NCI-H82 treated with DMSO at 0.1 percent for 48 hours (cell line): ENCODE results near the gene NEUROD2.

Experiments
- DNase-seq: peaks from one replicate; lab custom pipeline; 2025; ENCODE audit not compliant: unreplicated experiment; lab: John Stamatoyannopoulos, UW

NEUROD2 gene

DNA sequence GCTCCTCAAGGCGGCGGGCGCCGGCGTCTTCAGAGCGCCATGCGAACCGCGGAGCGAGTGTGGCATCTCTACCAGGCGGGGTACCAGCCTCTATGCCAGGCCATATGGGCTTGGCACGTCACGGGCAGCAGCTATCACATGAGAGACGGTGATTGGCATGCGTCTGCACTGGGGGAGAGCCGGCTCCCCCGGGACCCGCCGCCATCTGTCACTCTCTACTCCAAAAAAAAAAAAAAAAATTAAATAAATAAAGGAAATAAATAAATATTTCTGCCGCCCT lies at the start of gene NEUROD2:
Gene NEUROD2, minus strand, starts transcription at position 70 of the 280 bp plus-strand sequence. CDS start 1,321 bp downstream, outside the sequence.
- DNase-seq: no peak

DNA sequence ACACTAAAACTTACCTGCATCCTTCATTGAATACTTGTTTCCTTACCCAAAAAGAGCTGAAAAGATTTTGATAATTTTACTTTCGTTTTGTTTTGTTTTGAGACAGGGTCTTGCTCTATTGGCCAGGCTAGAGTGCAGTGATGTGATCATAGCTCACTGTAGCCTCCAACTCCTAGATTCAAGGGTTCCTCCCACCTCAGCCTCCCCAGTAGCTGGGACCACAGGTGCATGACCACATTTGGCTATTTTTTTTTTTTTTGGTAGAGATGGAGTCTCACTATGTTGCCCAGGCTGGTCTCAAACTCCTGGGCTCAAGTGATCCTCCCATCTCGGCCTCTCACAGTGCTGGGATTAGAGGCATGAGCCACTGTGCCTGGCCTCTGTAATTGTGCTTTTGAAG lies 47.4 kb upstream of the NEUROD2 start:
- no peak for DNase-seq

DNA sequence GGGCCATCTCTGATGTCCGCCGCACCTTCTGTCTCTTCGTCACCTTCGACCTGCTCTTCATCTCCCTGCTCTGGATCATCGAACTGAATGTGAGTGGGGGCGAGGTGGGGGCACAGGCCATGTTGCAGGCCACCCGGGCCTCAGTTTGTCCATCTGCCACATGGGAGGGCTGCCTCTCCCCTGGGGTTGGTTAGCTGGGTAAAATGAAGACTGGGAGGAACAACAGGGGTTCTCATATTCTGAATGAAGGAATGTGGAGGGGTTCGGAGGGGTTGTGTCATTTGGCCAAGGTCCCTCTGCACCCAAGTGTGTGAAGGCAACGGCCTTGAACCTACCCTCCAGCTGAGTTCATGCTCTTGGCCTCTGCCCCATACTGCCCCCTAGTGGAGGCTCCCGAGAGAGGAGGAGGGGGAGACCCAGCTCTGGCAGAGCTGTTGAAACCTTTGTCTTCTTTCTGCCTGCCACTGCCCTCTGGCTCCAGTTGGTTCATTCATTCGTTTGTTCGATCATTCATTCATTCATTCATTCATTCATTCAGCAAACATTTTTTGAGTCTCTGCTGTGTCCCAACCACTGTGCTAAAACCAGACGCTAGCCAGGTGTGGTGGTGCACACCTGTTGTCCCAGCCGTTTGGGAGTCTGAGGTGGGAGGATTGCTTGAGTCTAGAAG lies 46.1 kb upstream of the NEUROD2 start:
- no peak for DNase-seq

DNA sequence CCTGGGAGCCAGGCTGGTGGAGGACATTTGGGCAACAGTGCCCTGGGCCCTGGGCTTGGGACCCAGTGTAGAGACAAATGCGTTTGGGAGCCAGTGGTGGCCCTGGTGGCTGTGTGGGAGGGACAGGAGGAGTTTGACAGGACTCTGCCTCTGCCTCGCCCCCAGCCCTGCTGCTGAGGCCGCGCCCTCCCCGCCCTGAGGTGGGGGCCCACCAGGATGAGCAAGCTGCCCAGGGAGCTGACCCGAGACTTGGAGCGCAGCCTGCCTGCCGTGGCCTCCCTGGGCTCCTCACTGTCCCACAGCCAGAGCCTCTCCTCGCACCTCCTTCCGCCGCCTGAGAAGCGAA lies 45.6 kb upstream of the NEUROD2 start:
- DNase-seq: no peak

DNA sequence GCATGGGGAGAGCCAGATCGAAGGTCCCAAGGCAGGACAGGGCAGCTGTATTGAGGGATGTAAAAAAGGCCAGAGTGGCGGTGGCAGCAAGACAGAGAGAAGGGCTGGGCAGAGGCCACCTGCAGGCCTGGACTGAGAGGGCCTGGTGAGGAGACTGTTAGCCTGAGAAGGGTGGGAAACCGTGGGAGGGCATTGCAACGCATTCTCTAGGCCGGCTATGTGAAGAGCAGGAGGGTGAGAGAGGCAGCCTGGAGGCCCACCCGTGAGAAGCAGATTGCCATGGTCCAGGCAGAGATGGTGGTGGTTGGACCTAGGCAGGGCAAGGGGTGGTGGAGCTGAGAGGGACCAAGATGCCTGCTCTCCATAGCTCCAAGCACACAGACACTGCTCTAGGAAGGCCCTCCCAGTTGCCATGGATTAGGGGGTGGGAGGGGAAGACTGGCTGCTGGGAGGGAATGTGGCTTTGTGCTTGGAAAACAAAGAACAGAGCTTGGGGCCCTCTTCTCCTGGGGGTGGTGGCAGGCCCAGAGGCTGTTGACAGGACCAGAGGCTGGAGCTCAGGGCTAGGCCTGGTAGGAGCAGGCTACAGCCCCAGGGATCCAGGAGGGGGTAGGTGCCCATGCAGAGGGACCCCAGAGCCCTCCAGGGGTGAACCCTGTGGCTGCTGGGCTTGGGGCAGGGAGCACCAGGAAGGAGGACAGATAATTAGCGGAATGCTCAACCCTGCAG lies 45.0 kb upstream of the NEUROD2 start:
- no peak for DNase-seq

DNA sequence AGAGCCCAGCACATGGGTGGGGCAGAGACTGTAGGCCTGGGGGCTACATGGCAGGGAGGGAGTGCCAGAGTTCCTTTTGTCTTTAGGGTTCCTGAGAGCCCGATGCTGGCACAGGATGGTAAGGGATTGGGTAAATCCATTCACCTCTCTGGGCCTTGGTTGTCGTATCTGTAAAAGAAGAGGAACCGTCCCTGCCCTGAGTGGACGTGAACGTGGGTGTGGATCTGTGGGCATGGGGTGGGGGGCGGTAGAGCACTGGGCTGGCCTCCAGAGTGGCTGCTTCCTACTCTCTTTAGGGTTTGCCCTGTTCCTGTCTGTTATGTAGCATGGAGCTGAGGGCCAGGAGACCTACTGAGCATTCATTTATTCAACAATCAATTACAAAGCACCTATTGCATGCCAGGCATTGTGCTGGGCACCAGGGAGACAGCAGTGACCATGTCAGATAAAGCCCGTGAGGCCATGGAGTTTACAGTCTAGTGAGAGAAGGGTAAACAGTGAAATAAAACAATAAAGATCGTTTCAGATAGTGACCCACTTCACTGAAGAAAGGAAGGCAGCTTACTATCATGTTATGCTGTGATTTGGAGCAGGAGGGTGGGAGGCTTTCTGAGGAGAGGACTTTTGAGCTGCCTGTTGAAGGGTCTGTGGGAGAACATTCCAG lies 44.3 kb upstream of the NEUROD2 start:
- DNase-seq: no peak

DNA sequence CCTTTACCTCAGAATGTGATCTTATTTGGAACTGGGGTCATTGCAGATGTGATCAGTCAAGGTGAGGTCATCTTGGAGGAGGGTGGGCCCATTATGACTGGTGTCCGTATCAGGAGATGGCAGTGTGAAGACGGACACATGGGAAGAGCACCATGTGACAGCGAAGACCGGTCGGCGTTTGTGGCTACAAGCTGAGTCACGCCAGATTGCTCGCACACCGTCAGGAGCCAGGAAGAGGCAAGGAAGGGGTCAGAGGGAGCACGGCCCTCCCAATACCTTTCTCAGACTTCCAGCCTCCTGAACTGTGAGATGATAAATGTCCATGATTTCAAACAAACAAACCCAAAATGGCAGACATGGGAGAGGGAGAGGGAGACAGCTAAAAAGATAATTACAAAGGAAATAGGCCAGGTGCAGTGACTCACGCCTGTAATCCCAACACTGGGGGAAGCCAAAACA lies 42.4 kb upstream of the NEUROD2 start:
- DNase-seq: no peak

DNA sequence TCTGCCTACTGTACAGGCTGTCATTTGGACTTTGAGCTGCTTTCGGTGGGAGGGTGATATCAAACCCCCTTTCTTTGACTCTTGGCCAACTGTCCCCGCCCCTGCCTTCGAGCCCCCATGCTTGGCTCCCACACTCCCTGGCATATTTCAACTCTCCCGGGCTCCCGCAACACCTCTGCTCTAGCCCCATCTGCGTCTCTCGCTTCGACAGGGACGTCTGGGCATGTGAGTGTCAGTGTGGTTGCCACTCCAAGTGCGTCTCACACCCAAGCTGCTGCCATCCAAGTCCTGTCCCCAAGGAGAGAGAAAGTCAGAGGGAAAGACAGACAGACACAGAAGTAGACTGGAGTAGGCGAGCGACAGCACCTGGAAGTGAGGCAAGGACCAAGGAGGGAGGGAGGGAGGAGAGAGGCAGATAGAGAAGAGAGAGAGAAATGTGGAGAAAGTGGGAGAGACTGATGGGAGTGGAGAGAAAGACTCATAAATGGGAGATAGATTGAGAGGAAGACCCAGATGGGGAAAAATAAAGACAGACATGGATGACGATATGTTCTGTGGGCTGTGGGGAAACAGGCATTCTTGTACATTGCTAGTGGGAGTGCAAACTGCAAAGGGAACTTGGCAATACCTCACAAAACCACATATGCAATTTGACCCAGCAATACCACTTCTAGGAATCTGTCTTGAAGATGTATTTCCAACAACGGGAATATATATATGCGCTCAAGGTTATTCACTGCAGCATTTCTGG lies 41.1 kb upstream of the NEUROD2 start:
- no peak for DNase-seq

DNA sequence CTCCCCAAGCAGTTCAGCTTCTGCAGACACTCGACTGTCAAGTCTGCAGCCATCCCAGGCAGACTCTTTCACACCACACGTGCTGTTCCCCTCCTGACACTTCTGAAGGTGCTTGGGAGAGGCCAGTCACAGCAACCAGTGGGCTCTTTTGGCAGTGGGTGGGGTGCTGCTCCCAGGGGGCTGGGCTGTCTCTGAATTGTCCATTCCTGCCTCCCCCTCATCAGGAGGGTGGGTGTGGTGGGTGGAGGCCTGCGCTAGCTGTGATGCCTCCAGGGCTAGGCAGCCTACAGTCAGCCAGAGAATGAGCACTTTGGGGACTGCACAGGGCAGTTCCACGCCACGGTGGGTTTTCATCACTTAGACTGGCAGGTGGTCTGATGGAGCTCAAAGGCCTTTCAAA lies 39.5 kb upstream of the NEUROD2 start:
- DNase-seq: no peak

DNA sequence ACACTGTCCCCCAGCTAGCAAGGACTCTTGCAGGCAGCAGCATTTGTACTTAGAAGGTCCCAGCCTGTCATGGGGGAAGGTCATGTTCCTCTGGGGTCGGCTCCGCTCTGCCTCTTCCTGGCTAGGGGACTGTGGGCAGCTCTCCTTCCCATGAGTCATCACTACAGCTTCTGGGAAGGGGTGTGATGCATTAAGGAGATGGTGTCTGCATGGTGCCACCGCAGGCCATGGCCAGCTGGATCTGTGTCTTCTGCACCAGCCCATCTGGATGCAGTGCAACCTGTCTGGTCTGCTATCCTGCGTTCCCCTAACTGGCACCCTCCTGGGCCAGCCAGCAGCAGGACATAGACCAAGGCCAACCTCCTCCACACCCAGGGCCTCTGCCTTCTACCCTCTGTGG lies 35.6 kb upstream of the NEUROD2 start:
- no peak for DNase-seq

DNA sequence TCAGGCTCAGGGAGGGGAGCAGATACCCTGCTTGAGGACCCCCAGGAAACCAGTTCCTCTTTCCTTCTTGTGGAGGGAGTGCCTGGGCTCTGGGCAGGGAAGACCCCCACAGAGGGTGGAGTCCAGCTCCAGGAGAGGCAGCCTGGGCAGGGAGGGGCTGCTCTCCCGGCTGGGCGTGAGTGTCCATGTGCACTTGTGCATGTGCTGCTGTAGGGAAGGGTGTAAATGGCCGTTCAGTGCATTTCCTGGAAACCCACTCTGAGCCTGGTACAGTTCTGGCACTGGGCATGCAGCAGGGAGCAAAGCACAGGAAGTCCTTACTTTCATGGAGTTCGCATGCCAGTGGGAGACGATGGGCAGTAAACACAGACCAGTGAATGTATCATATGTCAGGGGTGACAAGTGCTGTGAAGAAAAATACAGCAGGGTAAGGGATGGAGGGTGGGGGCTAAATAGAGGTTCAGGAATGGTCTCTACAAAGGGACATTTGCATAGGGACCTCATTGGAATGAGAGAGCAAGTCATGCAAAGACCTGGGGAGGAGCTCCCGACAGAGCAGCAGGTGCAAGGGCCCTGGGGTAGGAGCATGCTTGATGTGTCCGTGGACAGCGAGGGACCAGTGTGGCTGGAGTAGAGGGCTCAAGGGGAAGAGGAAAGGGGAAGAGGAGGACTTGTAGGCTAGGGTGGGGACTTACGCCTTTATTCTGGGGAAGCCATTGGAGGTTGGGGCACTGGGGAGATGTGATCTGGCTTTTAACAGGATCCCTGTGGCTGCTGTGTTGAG lies 34.8 kb upstream of the NEUROD2 start:
- no peak for DNase-seq

DNA sequence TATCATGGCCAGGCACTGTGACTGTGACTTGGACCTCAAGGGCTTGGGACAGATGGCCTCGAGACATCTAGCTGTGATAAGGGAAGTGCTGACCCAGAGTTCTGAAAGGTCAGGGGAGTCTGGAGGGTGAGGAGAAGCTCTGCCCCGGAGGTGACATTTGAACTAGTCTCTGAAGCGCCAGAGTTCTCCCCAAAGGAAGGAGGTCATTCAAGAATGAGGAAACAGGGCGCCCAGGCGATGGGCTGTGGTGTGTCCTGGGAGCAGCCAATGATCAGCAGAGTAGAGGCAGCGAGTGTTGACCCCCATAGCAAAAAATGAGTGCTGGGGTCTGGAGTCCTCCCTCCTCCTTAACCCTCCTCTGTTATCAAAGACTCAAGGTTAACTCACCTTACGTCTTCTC lies 34.2 kb upstream of the NEUROD2 start:
- DNase-seq: no peak

DNA sequence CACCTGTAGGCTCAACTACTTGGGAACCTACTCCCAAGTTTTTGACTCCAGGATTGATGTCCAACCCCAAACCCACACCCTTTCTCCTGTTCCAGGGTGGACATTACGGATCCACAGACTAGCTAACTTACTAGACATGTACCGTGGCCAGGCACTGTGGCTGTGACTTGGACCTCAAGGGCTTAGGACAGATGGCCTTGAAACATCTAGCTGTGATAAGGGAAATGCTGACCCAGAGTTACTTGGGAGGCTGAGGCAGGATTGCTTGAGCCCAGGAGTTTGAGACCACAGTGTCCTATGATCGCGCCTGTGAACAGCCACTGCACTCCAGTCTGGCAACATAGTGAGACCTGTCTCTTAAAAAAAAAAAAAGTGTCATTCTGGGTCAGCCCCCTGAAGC lies 33.4 kb upstream of the NEUROD2 start:
- no peak for DNase-seq

DNA sequence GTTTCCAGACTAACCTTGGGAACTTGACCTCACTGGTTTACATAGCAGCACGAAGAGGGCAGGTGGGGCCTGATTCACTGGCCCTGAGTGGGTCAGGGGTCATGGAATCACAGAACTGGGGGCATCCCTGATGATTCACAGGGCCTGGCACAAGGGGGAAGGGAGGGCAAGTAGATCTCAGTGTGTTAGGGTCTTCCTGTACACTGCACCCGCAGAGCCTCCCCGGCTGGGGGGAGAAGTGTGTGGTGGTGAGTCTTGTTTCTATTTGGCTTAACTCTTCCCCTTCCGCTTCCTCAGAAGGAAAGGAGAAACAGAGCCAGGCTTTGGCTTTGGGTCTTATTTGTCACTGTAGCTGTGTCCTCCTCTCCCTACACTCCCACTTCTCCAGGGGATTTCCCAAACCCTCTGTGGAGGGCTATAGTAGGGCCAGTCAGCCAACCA lies 32.9 kb upstream of the NEUROD2 start:
- no peak for DNase-seq

DNA sequence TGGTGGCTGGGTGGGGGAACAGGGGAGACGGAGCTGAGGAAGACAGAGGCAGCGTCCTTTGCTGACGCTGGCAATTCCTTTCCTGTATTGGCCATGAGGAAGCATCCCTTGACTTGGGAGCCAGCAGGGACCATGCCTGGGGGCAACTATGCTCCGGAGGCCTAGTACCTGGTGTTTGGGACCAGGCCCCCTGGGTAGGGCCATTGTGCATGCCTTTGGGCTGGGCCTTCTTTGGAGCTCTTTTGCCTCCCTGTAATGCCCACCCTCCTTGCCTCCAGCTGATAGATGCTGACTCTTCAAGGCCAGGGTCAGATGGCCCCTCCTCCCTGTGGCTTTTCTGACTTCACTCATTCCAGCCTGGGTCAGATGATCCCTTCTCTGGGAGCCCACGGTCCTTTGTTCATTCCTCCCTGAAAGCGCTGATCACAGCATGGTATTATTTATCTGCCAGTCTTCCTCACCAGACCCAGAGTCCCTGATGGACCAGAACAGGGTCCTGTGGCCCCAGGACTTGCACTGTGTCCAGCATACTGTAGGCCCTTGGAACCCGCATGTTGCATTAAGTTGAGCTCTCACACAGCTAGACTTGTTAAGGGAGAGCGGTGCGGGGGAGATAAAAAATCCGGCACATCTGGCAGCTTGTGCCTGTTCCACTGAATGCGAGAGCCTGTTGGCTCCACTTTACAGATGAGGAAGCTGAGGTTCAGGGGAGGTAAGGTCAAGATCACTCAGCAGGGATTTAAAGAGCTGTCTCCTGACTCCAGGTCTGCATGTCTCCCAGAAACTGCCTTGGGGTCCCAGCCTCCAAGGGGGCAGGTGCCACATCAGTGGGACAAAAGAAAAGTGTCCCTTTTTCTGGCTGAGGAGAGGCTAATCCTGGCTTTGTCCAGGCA lies 32.1 kb upstream of the NEUROD2 start:
- DNase-seq: no peak

DNA sequence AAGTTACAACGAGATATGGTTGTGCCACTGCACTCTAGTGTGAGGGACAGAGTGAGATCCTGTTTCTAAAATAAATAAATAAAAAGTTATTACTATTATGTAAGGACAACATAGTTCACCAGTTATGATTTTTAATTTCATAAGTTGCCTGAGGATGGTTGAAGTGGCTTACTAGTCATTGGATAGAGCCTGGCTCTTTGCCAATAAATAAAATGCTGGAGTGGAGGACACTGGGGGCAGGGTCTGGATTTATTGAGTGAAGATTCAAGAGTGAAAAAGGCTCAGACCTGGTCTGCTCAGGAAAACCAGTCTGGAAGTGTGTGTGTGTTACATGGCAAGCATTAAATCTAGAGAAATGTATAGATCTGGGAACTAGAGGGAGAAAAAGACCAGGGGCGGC lies 31.3 kb upstream of the NEUROD2 start:
- no peak for DNase-seq

DNA sequence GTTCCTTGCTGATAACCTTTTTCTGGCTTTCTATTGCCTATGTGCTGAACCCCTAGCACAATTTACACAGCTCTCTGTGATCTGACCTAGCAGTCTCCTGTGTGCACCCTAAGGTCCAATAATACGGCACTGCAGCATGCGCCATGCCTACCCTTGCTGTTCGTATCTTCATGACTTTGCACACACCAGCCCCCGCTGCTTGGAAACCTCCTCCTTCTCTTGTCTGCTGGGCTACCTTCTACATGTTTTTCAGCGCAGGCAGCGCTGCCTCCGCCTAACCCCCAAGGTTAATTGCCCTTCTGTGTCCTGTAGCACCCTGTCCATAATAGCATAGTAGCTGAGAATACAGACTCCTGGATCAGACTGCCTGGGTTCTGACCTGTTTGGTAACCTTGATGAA lies 30.6 kb upstream of the NEUROD2 start:
- no peak for DNase-seq

DNA sequence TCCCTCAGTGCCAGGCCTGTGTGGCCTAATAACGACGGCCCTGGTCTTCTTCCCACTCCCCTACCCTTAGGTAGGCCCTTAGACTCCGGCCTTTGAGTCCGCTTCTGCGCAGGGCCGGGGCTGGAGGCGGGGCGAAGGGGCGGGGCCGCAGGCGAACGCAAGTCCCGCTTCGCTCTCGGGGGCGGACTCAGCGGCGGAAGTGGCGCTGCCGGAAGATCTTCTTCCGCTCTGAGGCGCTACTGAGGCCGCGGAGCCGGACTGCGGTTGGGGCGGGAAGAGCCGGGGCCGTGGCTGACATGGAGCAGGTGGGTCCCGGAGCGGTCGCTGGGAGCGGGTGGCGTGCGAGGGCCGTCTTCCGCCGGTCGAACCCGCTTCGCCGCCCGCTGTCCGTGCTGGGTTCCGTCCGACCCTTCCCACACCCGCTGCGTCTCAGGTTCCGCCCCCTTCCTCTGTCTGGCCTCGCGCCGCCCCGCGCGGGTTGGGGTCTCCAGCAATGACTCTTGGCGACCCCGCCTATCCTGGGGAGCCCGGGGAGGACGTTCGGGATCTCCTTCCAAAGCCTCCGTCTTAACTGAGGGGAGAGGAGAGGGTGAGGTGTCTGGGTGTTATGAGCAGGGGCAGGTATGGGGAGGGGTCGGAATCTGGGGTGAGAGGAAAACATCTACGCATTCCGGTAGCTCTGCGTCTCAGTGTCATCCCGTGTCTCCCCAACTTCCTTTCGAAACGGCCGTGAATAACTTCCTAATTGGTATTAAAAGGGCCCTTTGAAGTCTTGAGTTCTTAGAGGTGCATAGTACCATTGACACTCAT lies 29.4 kb upstream of the NEUROD2 start, which contains the start of gene STARD3:
Gene STARD3, plus strand, starts transcription at position 218 of the 810 bp plus-strand sequence. CDS start 16,388 bp downstream, outside the sequence.
- DNase-seq: peak; percentile 17

DNA sequence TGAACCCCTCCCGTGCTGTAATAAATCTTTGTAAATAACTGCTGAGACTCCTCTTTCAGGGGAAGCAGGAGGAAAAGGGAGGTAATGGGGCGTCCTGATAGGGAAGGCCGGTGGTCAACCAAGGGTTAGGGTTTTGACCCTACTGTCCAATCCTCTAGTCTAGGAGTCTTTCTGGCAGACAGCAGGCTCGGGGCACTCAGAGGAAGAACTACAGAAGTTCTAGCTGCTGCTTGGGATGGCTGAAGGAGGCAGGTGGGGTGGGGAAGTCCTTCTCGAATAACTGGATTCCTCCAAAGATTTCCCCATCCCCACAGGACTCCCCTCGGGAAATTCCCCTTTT lies 28.8 kb upstream of the NEUROD2 start:
- DNase-seq: no peak
